AG04449 (cell line): ENCODE data around the gene CYSRT1.

Experiments
- CTCF ChIA-PET: fragments of 350-600 bp; formaldehyde crosslinking; extraction: SDS; loops from one replicate; lab custom pipeline; 2021; ENCODE audit warnings: antibody characterized with exemption; lab: Yijun Ruan, JAX
- POLR2A ChIA-PET: fragments of 400-600, 350-600 bp; formaldehyde crosslinking; extraction: SDS; loops from one replicate; lab custom pipeline; 2020; ENCODE audit warnings: antibody characterized with exemption, inconsistent platforms; lab: Yijun Ruan, JAX
- DNase-seq: peaks from one replicate; pipeline ENCODE4 v3.0.0-alpha.2; 2010; ENCODE audit warnings: low read depth, low spot score
- H3K4me3 ChIP-seq: 2 replicates; pipeline ENCODE4 v1.5.1; 2011; ENCODE audit warnings: low read depth, mild to moderate bottlenecking, control low read depth, low read length
- CTCF ChIP-seq: IDR thresholded peaks from one replicate; pipeline ENCODE4 v1.5.1; 2011; ENCODE audit warnings: mild to moderate bottlenecking, moderate library complexity, low read length, control low read depth, inconsistent platforms; ENCODE audit not compliant: insufficient read depth; ENCODE audit errors: missing control alignments

Gene CYSRT1

GRCh38 chr9:137229903-137230704 lies 5.1 kb downstream of the CYSRT1 start:
- TF ChIP-seq CTCF, result no peak
- POLR2A ChIA-PET, result interaction anchor here (0.9 to 1.5 kb wide), 2 partner anchors 10 to 11 kb away, joined by 4 to 8 read pairs; partner anchors contain the start of gene TUBB4B
- CTCF ChIA-PET, result interaction anchor here (0.8 to 4.4 kb wide), 7 partner anchors 7 to 183 kb away, joined by 3 to 28 read pairs (median 3); no protein-coding TSS in a partner anchor
- H3K4me3 ChIP-seq, result no peak overlapping the region
- DNase-seq, result no peak

GRCh38 chr9:137230705-137231371 lies 5.9 kb downstream of the CYSRT1 start, which contains the start of gene SLC34A3:
Gene SLC34A3 (plus strand): TSS chr9:137230901. CDS start chr9:137231703, 802 bp downstream.
- CTCF ChIA-PET, result interaction anchor here (0.8 to 1.5 kb wide), 3 partner anchors 9 to 184 kb away, joined by 3 to 5 read pairs (median 3); no protein-coding TSS in a partner anchor
- no peak for DNase-seq
- POLR2A ChIA-PET, result interaction anchor here (1.5 kb wide), 1 partner anchor 10 kb away, joined by 8 read pairs; the partner anchor contains the start of gene TUBB4B
- H3K4me3 ChIP-seq, result no peak within 1 kb of the TSS
- TF ChIP-seq CTCF, result no peak

- DNase-seq, result no peak
- no peak overlapping the region for H3K4me3 ChIP-seq
- POLR2A ChIA-PET, result interaction anchor here (1.5 kb wide), 1 partner anchor 9 kb away, joined by 8 read pairs; the partner anchor contains the start of gene TUBB4B
- TF ChIP-seq CTCF, result no peak
- CTCF ChIA-PET, result interaction anchor here (0.8 to 1.5 kb wide), 3 partner anchors 9 to 185 kb away, joined by 3 to 5 read pairs (median 3); no protein-coding TSS in a partner anchor
Observed at GRCh38 chr9:137231372-137232039, 6.5 kb downstream of the CYSRT1 start.

GRCh38 chr9:137232101-137232500 lies 7.1 kb downstream of the CYSRT1 start:
- DNase-seq, result no peak
- H3K4me3 ChIP-seq, result no peak overlapping the region
- no peak for TF ChIP-seq CTCF
- ChIA-PET CTCF (interaction anchor here (1.5 kb wide), 1 partner anchor 185 kb away, joined by 3 read pairs; no protein-coding TSS in a partner anchor), POLR2A (no interaction called here)

- no peak overlapping the region for H3K4me3 ChIP-seq
- POLR2A ChIA-PET, result interaction anchor here (0.6 kb wide), 1 partner anchor 174 kb away, joined by 3 read pairs; no protein-coding TSS in a partner anchor
- no peak for TF ChIP-seq CTCF
- DNase-seq, result no peak
- CTCF ChIA-PET, result interaction anchor here (1.5 kb wide), 1 partner anchor 186 kb away, joined by 3 read pairs; no protein-coding TSS in a partner anchor
Observed at GRCh38 chr9:137232510-137232909, 7.5 kb downstream of the CYSRT1 start.
